PC-3 (cell line): Measurements from ENCODE around the gene FLOT1.

Source experiments
- EZH2 ChIP-seq: fragments of 300-600 bp; sonication (generic); IDR thresholded peaks from one replicate; pipeline ENCODE4 v1.6.1; 2017; ENCODE audit warnings: antibody characterized with exemption, mild to moderate bottlenecking, low read length; ENCODE audit not compliant: unreplicated experiment
- EZH2phosphoT487 ChIP-seq: fragments of 300-600 bp; sonication (generic); IDR thresholded peaks from 2 replicates; pipeline ENCODE4 v1.6.1; 2018; ENCODE audit warnings: mild to moderate bottlenecking, antibody characterized with exemption, low read length, borderline replicate concordance
- TF ChIP-seq, protein P1 (sequence below): fragments of 300-600 bp; sonication (generic); conservative IDR thresholded peaks from 2 replicates; pipeline ENCODE4 v1.5.1; 2017; ENCODE audit warnings: antibody characterized with exemption, low read depth, mild to moderate bottlenecking, low read length

GRCh38 chr6:30757261-30757904 is 14.9 kb upstream of the FLOT1 start:
- TF ChIP-seq, protein P1, sequence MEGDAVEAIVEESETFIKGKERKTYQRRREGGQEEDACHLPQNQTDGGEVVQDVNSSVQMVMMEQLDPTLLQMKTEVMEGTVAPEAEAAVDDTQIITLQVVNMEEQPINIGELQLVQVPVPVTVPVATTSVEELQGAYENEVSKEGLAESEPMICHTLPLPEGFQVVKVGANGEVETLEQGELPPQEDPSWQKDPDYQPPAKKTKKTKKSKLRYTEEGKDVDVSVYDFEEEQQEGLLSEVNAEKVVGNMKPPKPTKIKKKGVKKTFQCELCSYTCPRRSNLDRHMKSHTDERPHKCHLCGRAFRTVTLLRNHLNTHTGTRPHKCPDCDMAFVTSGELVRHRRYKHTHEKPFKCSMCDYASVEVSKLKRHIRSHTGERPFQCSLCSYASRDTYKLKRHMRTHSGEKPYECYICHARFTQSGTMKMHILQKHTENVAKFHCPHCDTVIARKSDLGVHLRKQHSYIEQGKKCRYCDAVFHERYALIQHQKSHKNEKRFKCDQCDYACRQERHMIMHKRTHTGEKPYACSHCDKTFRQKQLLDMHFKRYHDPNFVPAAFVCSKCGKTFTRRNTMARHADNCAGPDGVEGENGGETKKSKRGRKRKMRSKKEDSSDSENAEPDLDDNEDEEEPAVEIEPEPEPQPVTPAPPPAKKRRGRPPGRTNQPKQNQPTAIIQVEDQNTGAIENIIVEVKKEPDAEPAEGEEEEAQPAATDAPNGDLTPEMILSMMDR: no peak
- TF ChIP-seq EZH2phosphoT487 (no peak), EZH2 (no peak)
